ENCODE results near the gene ERFE. TPM values are rescaled to one million over a fixed set of nuclear protein-coding genes. Genes with fewer than 3 reads are reported as not detected.

The ERFE gene
- total and polyA plus RNA-seq, 9 of the 15 experiments (the other 6 are each of a cell fraction or from before 2014, with no cell fraction given): 0.55 to 8.2 (median 3.7) TPM

DNA sequence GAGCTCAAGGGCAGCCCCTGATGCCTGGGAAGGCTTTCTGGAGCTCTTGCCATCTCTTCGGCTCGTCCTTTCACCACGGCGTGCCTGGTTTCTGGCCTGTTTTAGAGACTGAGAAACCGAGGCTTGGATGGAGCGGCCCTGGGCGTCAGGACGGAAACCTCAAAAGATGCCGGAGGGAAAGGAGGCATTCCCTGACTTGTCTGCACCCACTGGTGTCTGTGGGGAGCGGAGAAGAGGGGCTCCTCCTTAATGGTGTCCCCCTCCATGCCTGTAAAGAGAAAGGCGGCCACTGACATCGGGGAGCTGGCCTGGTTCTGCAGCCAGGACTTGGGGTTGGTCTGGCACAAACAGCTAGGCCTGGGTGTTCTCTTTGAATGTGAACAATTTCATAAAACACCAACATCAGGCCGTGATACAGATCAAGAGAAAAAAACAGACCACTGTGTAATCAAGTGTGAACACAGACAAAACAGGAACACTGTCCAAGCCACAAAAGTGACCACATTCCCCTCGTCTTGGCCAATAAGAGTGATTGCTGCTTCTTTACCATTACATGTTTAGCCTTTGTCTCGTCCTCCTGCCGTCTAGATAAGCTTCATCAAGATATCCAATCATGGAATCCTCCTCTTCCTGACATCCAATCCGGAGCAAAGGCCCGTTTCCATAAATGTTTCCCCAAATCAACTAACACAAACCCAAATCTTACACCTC lies 45.4 kb downstream of the ERFE start (continued):
- TF ChIP-seq SMARCA5 (IDR thresholded peaks at IDR 0.05) (no peak), TAF1 (IDR thresholded peaks at IDR 0.05; ENCODE audit: control insufficient read depth, extremely low read depth, insufficient read depth, low read length, severe bottlenecking) (peak; percentile 4), ZNF384 (IDR thresholded peaks at IDR 0.05; ENCODE audit: low read depth, low read length) (peak; percentile 59; the same call in 1 of the 2 replicates), NR2F6 (CRISPR knock-in tag; IDR thresholded peaks at IDR 0.05) (no peak), MLX (CRISPR knock-in tag; conservative IDR thresholded peaks at IDR 0.05) (no peak), ARID1B (IDR thresholded peaks at IDR 0.05) (peak; percentile 70), CBFA2T3 (IDR thresholded peaks at IDR 0.05) (peak; percentile 51), SOX6 (IDR thresholded peaks at IDR 0.05) (peak; percentile 93), CC2D1A (IDR thresholded peaks at IDR 0.05) (peak; percentile 27; the same call in 1 of the 2 replicates), BCOR (IDR thresholded peaks at IDR 0.05) (0 out of 2 replicates have a peak, but pooled peaks have one; percentile 31), PURB (CRISPR knock-in tag; IDR thresholded peaks at IDR 0.05; ENCODE audit: low read depth) (no peak), TARDBP (IDR thresholded peaks at IDR 0.05) (peak; percentile 66; the same call in 1 of the 2 replicates), FOSL1 (tag; conservative IDR thresholded peaks at IDR 0.05) (0 out of 2 replicates have a peak, but pooled peaks have one; percentile 11), POLR2H (tag; IDR thresholded peaks at IDR 0.05; ENCODE audit: low read depth) (no peak), SMAD4 (CRISPR knock-in tag; conservative IDR thresholded peaks at IDR 0.05) (peak; percentile 95), CBFA2T2 (conservative IDR thresholded peaks at IDR 0.05) (no peak), RNF2 (IDR thresholded peaks at IDR 0.05) (0 out of 2 replicates have a peak, but pooled peaks have one; percentile 31), ZNF133 (CRISPR knock-in tag; IDR thresholded peaks at IDR 0.05) (no peak), ZNF57 (CRISPR knock-in tag; IDR thresholded peaks at IDR 0.05) (no peak), SPI1 (IDR thresholded peaks at IDR 0.05; ENCODE audit: borderline replicate concordance, low read depth, low read length) (peak; percentile 48; the same call in 1 of the 2 replicates), ZFX (CRISPR knock-in tag; IDR thresholded peaks at IDR 0.05) (peak; percentile 65), CSDE1 (IDR thresholded peaks at IDR 0.05) (no peak), MAFK (IDR thresholded peaks at IDR 0.05; ENCODE audit: low read length) (no peak), SMARCE1 (IDR thresholded peaks at IDR 0.05) (peak; percentile 79; the same call in 1 of the 2 replicates), ESRRA (IDR thresholded peaks at IDR 0.05; ENCODE audit: borderline replicate concordance, low read depth) (peak; percentile 85; the same call in 1 of the 2 replicates), TBP (optimal IDR thresholded peaks at IDR 0.05; ENCODE audit: low read depth, low read length) (no peak), BMI1 (IDR thresholded peaks at IDR 0.05; ENCODE audit: low read length) (no peak), ZNF583 (CRISPR knock-in tag; IDR thresholded peaks at IDR 0.05) (no peak), LEF1 (IDR thresholded peaks at IDR 0.05) (peak; percentile 56; the same call in 1 of the 2 replicates), SETDB1 (IDR thresholded peaks at IDR 0.05; ENCODE audit: low read length) (no peak), SMARCA4 (IDR thresholded peaks at IDR 0.05) (peak; percentile 70)
- TF ChIP-seq, protein P1, sequence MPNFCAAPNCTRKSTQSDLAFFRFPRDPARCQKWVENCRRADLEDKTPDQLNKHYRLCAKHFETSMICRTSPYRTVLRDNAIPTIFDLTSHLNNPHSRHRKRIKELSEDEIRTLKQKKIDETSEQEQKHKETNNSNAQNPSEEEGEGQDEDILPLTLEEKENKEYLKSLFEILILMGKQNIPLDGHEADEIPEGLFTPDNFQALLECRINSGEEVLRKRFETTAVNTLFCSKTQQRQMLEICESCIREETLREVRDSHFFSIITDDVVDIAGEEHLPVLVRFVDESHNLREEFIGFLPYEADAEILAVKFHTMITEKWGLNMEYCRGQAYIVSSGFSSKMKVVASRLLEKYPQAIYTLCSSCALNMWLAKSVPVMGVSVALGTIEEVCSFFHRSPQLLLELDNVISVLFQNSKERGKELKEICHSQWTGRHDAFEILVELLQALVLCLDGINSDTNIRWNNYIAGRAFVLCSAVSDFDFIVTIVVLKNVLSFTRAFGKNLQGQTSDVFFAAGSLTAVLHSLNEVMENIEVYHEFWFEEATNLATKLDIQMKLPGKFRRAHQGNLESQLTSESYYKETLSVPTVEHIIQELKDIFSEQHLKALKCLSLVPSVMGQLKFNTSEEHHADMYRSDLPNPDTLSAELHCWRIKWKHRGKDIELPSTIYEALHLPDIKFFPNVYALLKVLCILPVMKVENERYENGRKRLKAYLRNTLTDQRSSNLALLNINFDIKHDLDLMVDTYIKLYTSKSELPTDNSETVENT (CRISPR knock-in tag; IDR thresholded peaks at IDR 0.05): no peak

Data from K562 (cell line).